CD4-positive, alpha-beta T cell (primary cell): ENCODE results near the gene IL1RL2. TPM values are rescaled to one million over a fixed set of nuclear protein-coding genes. Genes with fewer than 3 reads are reported as not detected.

ENCODE experiments used
- ATAC-seq: fragments of 200-7000 bp; cut with Tn5 transposase; one replicate; pipeline ENCODE4 v1.10.0; 2022; ENCODE audit warnings: mild to moderate bottlenecking; ENCODE audit not compliant: poor library complexity
- CTCF ChIA-PET: fragments of 350-600 bp; sonication (Branson Sonifier 250); formaldehyde crosslinking; loops from one replicate; lab custom pipeline; 2021; ENCODE audit warnings: antibody characterized with exemption, inconsistent platforms; lab: Charles Lee
- POLR2A ChIA-PET: fragments of 350-600 bp; sonication (Branson Sonifier 250); formaldehyde crosslinking; loops from one replicate; lab custom pipeline; 2021; ENCODE audit warnings: antibody characterized with exemption, inconsistent platforms; lab: Charles Lee
- DNase-seq, 14 experiments: peaks; one replicate each; pipeline ENCODE4 v3.0.0-alpha.2; 2013 to 2020; ENCODE audit warnings: mixed read lengths in 2 of 14
- H3K27ac ChIP-seq, 2 donors: one replicate each; pipeline versions ENCODE4 v1.5.1 to v1.7.0; 2013; ENCODE audit warnings: low read length in 2 of 2, low read depth in 1 of 2, mild to moderate bottlenecking in 1 of 2
- H3K27me3 ChIP-seq, 2 experiments: 1 replicate in 1 of 2; 2 replicates in 1 of 2; pipeline versions ENCODE4 v1.6.1 to v1.7.0; 2013; ENCODE audit warnings: low read length in 2 of 2, control low read depth in 1 of 2, mild to moderate bottlenecking in 1 of 2, moderate library complexity in 1 of 2; ENCODE audit not compliant: insufficient read depth in 2 of 2, control insufficient read depth in 1 of 2
- H3K36me3 ChIP-seq: one replicate; pipeline ENCODE4 v1.6.1; 2013; ENCODE audit warnings: low read length, control low read depth; ENCODE audit not compliant: insufficient read depth
- H3K4me1 ChIP-seq: one replicate; pipeline ENCODE4 v1.6.1; 2013; ENCODE audit warnings: low read length, control low read depth; ENCODE audit not compliant: insufficient read depth
- H3K4me3 ChIP-seq: one replicate; pipeline ENCODE4 v1.5.1; 2013; ENCODE audit warnings: mild to moderate bottlenecking, low read length, moderate library complexity
- H3K9me3 ChIP-seq, 2 experiments: 1 replicate in 1 of 2; 2 replicates in 1 of 2; pipeline versions ENCODE4 v1.6.1 to v1.7.0; 2013; ENCODE audit warnings: low read length in 2 of 2, mild to moderate bottlenecking in 2 of 2, control low read depth in 1 of 2, moderate library complexity in 1 of 2; ENCODE audit not compliant: control insufficient read depth in 1 of 2, insufficient read depth in 1 of 2
- H3K27ac Mint-ChIP-seq: one replicate; pipeline ENCODE4 v1.8.0; 2020; ENCODE audit warnings: mixed read lengths
- H3K27me3 Mint-ChIP-seq: one replicate; pipeline ENCODE4 v1.8.0; 2021; ENCODE audit warnings: mixed read lengths
- H3K36me3 Mint-ChIP-seq: one replicate; pipeline ENCODE4 v1.8.0; 2021; ENCODE audit warnings: low read depth, mixed read lengths
- H3K4me1 Mint-ChIP-seq: one replicate; pipeline ENCODE4 v1.8.0; 2021; ENCODE audit warnings: low read depth, mixed read lengths
- H3K4me3 Mint-ChIP-seq: one replicate; pipeline ENCODE4 v1.8.0; 2020; ENCODE audit warnings: mild to moderate bottlenecking, mixed read lengths
- H3K9me3 Mint-ChIP-seq: one replicate; pipeline ENCODE4 v1.8.0; 2020; ENCODE audit warnings: mixed read lengths
- CTCF ChIP-seq: fragments of 200-600 bp; IDR thresholded peaks from one replicate; pipeline ENCODE4 v1.8.0; 2022; ENCODE audit warnings: antibody characterized with exemption, mild to moderate bottlenecking
- intact Hi-C, 2 experiments: fragments of 100-400 bp; cut with DNase I in 1 of 2; cut with micrococcal nuclease in 1 of 2; formaldehyde crosslinking; loops; one replicate each; pipeline versions ENCODE4 v1.15.1 to v1.9.0; 2023 to 2025; cut with DNase I, micrococcal nuclease
- total RNA-seq, 174 experiments: library from RNA in 2 of 174; stranded (reverse) in 2 of 174; gene quantifications; one replicate each; pipeline ENCODE4 v1.2.3 and lab custom pipeline; 2021 to 2026

Gene IL1RL2
- total RNA-seq, 2 experiments from 2014 or later, result not detected

- intact Hi-C loops, result no loop called here
- H3K27ac Mint-ChIP-seq, result no peak overlapping the region
- ATAC-seq (no peak), DNase-seq (no peak)
- Histone ChIP-seq H3K27me3 (no peaks in the 10 kb centered on the region), H3K9me3 (no peaks in the 10 kb centered on the region), H3K36me3 (no peaks in the 10 kb centered on the region), H3K27ac (no peak overlapping the region), H3K4me1 (no peaks in the 10 kb centered on the region), H3K4me3 (no peak overlapping the region)
- H3K4me3 Mint-ChIP-seq, result no peak overlapping the region
- no peaks in the 10 kb centered on the region for H3K4me1 Mint-ChIP-seq
- no peaks in the 10 kb centered on the region for H3K36me3 Mint-ChIP-seq
- no peaks in the 10 kb centered on the region for H3K27me3 Mint-ChIP-seq
- no peaks in the 10 kb centered on the region for H3K9me3 Mint-ChIP-seq
- POLR2A ChIA-PET, result no interaction called here
- TF ChIP-seq CTCF, result no peak
- CTCF ChIA-PET, result no interaction called here
These were observed 20.0 kb downstream of the IL1RL2 start for GRCh38 chr2:102206666-102207341.

- H3K27ac ChIP-seq, result no peak overlapping the region
- no peak overlapping the region for H3K4me3 Mint-ChIP-seq
- no peaks in the 10 kb centered on the region for H3K4me1 ChIP-seq
- no peak overlapping the region for H3K4me3 ChIP-seq
- H3K4me1 Mint-ChIP-seq, result no peaks in the 10 kb centered on the region
- DNase-seq (no peak), ATAC-seq (no peak)
- H3K9me3 Mint-ChIP-seq, result no peaks in the 10 kb centered on the region
- no peak for TF ChIP-seq CTCF
- H3K27ac Mint-ChIP-seq, result no peak overlapping the region
- no peaks in the 10 kb centered on the region for H3K27me3 ChIP-seq
- no peaks in the 10 kb centered on the region for H3K27me3 Mint-ChIP-seq
- H3K36me3 ChIP-seq, result no peaks in the 10 kb centered on the region
- no peaks in the 10 kb centered on the region for H3K36me3 Mint-ChIP-seq
- CTCF ChIA-PET, result no interaction called here
- intact Hi-C loops, result no loop called here
- POLR2A ChIA-PET, result no interaction called here
- no peaks in the 10 kb centered on the region for H3K9me3 ChIP-seq
These were observed 22.0 kb downstream of the IL1RL2 start for GRCh38 chr2:102208774-102209173.

- no peaks in the 10 kb centered on the region for H3K36me3 Mint-ChIP-seq
- no peaks in the 10 kb centered on the region for H3K9me3 Mint-ChIP-seq
- no peaks in the 10 kb centered on the region for H3K27me3 Mint-ChIP-seq
- no peak overlapping the region for H3K27ac ChIP-seq
- no peak overlapping the region for H3K4me3 ChIP-seq
- no peak for TF ChIP-seq CTCF
- intact Hi-C loops, result no loop called here
- DNase-seq (no peak), ATAC-seq (no peak)
- H3K4me1 Mint-ChIP-seq, result no peaks in the 10 kb centered on the region
- H3K27ac Mint-ChIP-seq, result no peak overlapping the region
- H3K36me3 ChIP-seq, result no peaks in the 10 kb centered on the region
- no peak overlapping the region for H3K4me3 Mint-ChIP-seq
- no peaks in the 10 kb centered on the region for H3K4me1 ChIP-seq
- CTCF ChIA-PET, result no interaction called here
- no peaks in the 10 kb centered on the region for H3K9me3 ChIP-seq
- POLR2A ChIA-PET, result no interaction called here
- no peaks in the 10 kb centered on the region for H3K27me3 ChIP-seq
These were observed 22.7 kb downstream of the IL1RL2 start for GRCh38 chr2:102209474-102209873.
